ENCODE results near the gene PTPN9.
"Not testable (repeated sequence)": the region's sequence is repeated elsewhere in the genome, so short reads cannot be mapped to it uniquely, and the experiment has no call there.

PTPN9 gene

GRCh38 chr15:75479670-75480069 is 99.4 kb downstream of the PTPN9 start:
- no peak overlapping the region for H3K27ac ChIP-seq
- ChIA-PET CTCF (no interaction called here), POLR2A (ENCODE audit: low non-redundant PET) (no interaction called here)
- no peak for TF ChIP-seq CTCF (conservative IDR thresholded peaks at IDR 0.05; ENCODE audit: low read depth)
- no peak for DNase-seq (ENCODE audit: low spot score)

- DNase-seq (ENCODE audit: low spot score); CTCF ChIA-PET; H3K27ac ChIP-seq; POLR2A ChIA-PET (ENCODE audit: low non-redundant PET): not testable (repeated sequence)
Observed at GRCh38 chr15:75477094-75477493, 102.0 kb downstream of the PTPN9 start.

GRCh38 chr15:75468913-75469598 is 110.1 kb downstream of the PTPN9 start:
- CTCF ChIA-PET = no interaction called here
- TF ChIP-seq CTCF (conservative IDR thresholded peaks at IDR 0.05; ENCODE audit: low read depth) = no peak
- 0 out of 2 replicates have a peak overlapping the region, but pooled peaks have one; percentile 1 for H3K27ac ChIP-seq
- DNase-seq (ENCODE audit: low spot score) = no peak
- POLR2A ChIA-PET (ENCODE audit: low non-redundant PET) = no interaction called here

- ChIA-PET CTCF (no interaction called here), POLR2A (ENCODE audit: low non-redundant PET) (no interaction called here)
- no peak for TF ChIP-seq CTCF (conservative IDR thresholded peaks at IDR 0.05; ENCODE audit: low read depth)
- no peak overlapping the region for H3K27ac ChIP-seq
- no peak for DNase-seq (ENCODE audit: low spot score)
Observed at GRCh38 chr15:75460646-75461045, 118.5 kb downstream of the PTPN9 start.

GRCh38 chr15:75459581-75459980 is 119.5 kb downstream of the PTPN9 start:
- TF ChIP-seq CTCF (conservative IDR thresholded peaks at IDR 0.05; ENCODE audit: low read depth) = no peak
- DNase-seq (ENCODE audit: low spot score) = no peak
- POLR2A ChIA-PET (ENCODE audit: low non-redundant PET) = no interaction called here
- CTCF ChIA-PET = no interaction called here
- no peak overlapping the region; the same call in 1 of the 2 replicates for H3K27ac ChIP-seq

GRCh38 chr15:75456710-75457109 is 122.4 kb downstream of the PTPN9 start:
- POLR2A ChIA-PET (ENCODE audit: low non-redundant PET) = no interaction called here
- no peak for TF ChIP-seq CTCF (conservative IDR thresholded peaks at IDR 0.05; ENCODE audit: low read depth)

GRCh38 chr15:75455982-75456531 is 123.1 kb downstream of the PTPN9 start:
- DNase-seq (ENCODE audit: low spot score) = no peak
- ChIA-PET POLR2A (ENCODE audit: low non-redundant PET) (interaction anchor here (0.5 kb wide), 1 partner anchor 14 kb away, joined by 9 read pairs; no protein-coding TSS in a partner anchor), CTCF (no interaction called here)
- H3K27ac ChIP-seq = peak overlapping the region; percentile 99
- TF ChIP-seq CTCF (conservative IDR thresholded peaks at IDR 0.05; ENCODE audit: low read depth) = no peak

More at GRCh38 chr15:75456710-75457109, 122.4 kb downstream of the PTPN9 start:
- CTCF ChIA-PET = interaction anchor here (0.7 kb wide), 1 partner anchor 89 kb away, joined by 4 read pairs; no protein-coding TSS in a partner anchor
- no peak for DNase-seq (ENCODE audit: low spot score)
- H3K27ac ChIP-seq = peak overlapping the region; percentile 99

Measured in RWPE1 (cell line).